Right forelimb (tissue), 1 donor: Measurements from ENCODE around the gene BCL2L1.
"Not testable (repeated sequence)": the region's sequence is repeated elsewhere in the genome, so short reads cannot be mapped to it uniquely, and the experiment has no call there.

Experiments
- DNase-seq: peaks from one replicate; pipeline ENCODE4 v3.0.0-alpha.2; 2018

Gene BCL2L1

GRCh38 chr20:31722257-31723068 lies at the start of gene BCL2L1:
TSS of gene BCL2L1 (minus strand) at chr20:31722868. CDS start at chr20:31722218, 650 bp downstream.
- DNase-seq = peak; percentile 88

- DNase-seq = no peak
Measured at GRCh38 chr20:31770243-31770642, 47.6 kb upstream of the BCL2L1 start.

- DNase-seq = no peak
Measured at GRCh38 chr20:31769681-31770080, 47.0 kb upstream of the BCL2L1 start.

- DNase-seq = no peak
Measured at GRCh38 chr20:31767805-31768204, 45.1 kb upstream of the BCL2L1 start.

- DNase-seq = no peak
Measured at GRCh38 chr20:31764641-31765305, 42.1 kb upstream of the BCL2L1 start.

- no peak for DNase-seq
Measured at GRCh38 chr20:31760519-31761240, 38.0 kb upstream of the BCL2L1 start.

GRCh38 chr20:31759836-31760518 lies 37.3 kb upstream of the BCL2L1 start:
- DNase-seq = no peak

GRCh38 chr20:31758991-31759390 lies 36.3 kb upstream of the BCL2L1 start:
- no peak for DNase-seq

GRCh38 chr20:31758521-31758920 lies 35.9 kb upstream of the BCL2L1 start:
- DNase-seq = no peak

- DNase-seq = no peak
Measured at GRCh38 chr20:31757254-31757653, 34.6 kb upstream of the BCL2L1 start.

- no peak for DNase-seq
Measured at GRCh38 chr20:31751126-31751525, 28.5 kb upstream of the BCL2L1 start.

- no peak for DNase-seq
Measured at GRCh38 chr20:31749223-31749622, 26.6 kb upstream of the BCL2L1 start.

- DNase-seq = no peak
Measured at GRCh38 chr20:31747640-31748039, 25.0 kb upstream of the BCL2L1 start.

GRCh38 chr20:31747028-31747427 lies 24.4 kb upstream of the BCL2L1 start:
- DNase-seq = not testable (repeated sequence)

- no peak for DNase-seq
Measured at GRCh38 chr20:31746068-31746878, 23.6 kb upstream of the BCL2L1 start.

- no peak for DNase-seq
Measured at GRCh38 chr20:31740656-31741323, 18.1 kb upstream of the BCL2L1 start.

- DNase-seq = no peak
Measured at GRCh38 chr20:31740208-31740607, 17.5 kb upstream of the BCL2L1 start.

GRCh38 chr20:31739550-31739977 lies 16.9 kb upstream of the BCL2L1 start:
- no peak for DNase-seq

- peak; percentile 95 for DNase-seq
Measured at GRCh38 chr20:31738729-31739549, 16.3 kb upstream of the BCL2L1 start, which contains the start of gene TPX2. TSS of gene TPX2 (plus strand) at chr20:31739290. CDS start at chr20:31757477, 18,187 bp downstream.

GRCh38 chr20:31731321-31731717 lies 8.7 kb upstream of the BCL2L1 start:
- DNase-seq = no peak
